HepG2 (cell line): ENCODE results near the gene AIF1. TPM values are rescaled to one million over a fixed set of nuclear protein-coding genes. Genes with fewer than 3 reads are reported as not detected.

Experiments
- CEBPG ChIP-seq: IDR thresholded peaks from 2 replicates; pipeline ENCODE4 v1.6.1; 2016
- E2F1 ChIP-seq: sonication (generic); formaldehyde crosslinking; IDR thresholded peaks from 2 replicates; pipeline ENCODE4 v1.5.0; 2020; ENCODE audit warnings: missing genetic modification reagents
- MBD4 ChIP-seq: IDR thresholded peaks from 2 replicates; pipeline ENCODE4 v1.6.1; 2012; ENCODE audit warnings: low read length, inconsistent platforms, borderline replicate concordance
- THRA ChIP-seq: sonication (generic); formaldehyde crosslinking; IDR thresholded peaks from 2 replicates; pipeline ENCODE4 v1.4.0; 2020; ENCODE audit warnings: missing genetic modification reagents, borderline replicate concordance
- WIZ ChIP-seq: sonication (generic); formaldehyde crosslinking; IDR thresholded peaks from 2 replicates; pipeline ENCODE4 v1.5.1; 2020; ENCODE audit warnings: mild to moderate bottlenecking, missing genetic modification reagents
- polyA plus RNA-seq, 8 experiments: library from polyadenylated mRNA; depleted of rRNA in 3 of 8; stranded (reverse) in 7 of 8; unstranded in 1 of 8; fragments of >200 nt; fragmentation: Illumina TruSeq in 4 of 8; extraction: Trizol in 4 of 8; gene quantifications; 2 replicates each; pipeline versions ENCODE4 v1.2.1 to v1.2.3, GENCODE V29; 2011 to 2016; ENCODE audit warnings: low read depth in 4 of 8, missing spikeins in 1 of 8, mixed read lengths in 1 of 8; ENCODE audit not compliant: insufficient read depth in 1 of 8
- total RNA-seq, 5 experiments: library from RNA; depleted of rRNA; stranded (reverse); fragments of >200 nt; fragmentation: Illumina TruSeq; extraction: Trizol; gene quantifications; 2 replicates each; pipeline ENCODE4 v1.2.3, GENCODE V29; 2016; ENCODE audit warnings: low read depth in 1 of 5
- TF ChIP-seq, protein P1 (sequence below): IDR thresholded peaks from 2 replicates; pipeline ENCODE4 v1.6.1; 2012; ENCODE audit warnings: low read length, improper control_type of control experiment
- TF ChIP-seq, protein P2 (sequence below): sonication (generic); formaldehyde crosslinking; IDR thresholded peaks from 2 replicates; pipeline ENCODE4 v1.9.0; 2021; ENCODE audit warnings: missing genetic modification reagents, mild to moderate bottlenecking, borderline replicate concordance
- TF ChIP-seq, protein P3 (sequence below): sonication (generic); formaldehyde crosslinking; conservative IDR thresholded peaks from 2 replicates; pipeline ENCODE4 v1.5.0; 2020; ENCODE audit warnings: missing genetic modification reagents
- TF ChIP-seq, protein P4 (sequence below), 2 experiments: IDR thresholded peaks; 2 replicates each; pipeline ENCODE4 v1.6.1; 2011 to 2012; ENCODE audit warnings: low read length in 2 of 2, borderline replicate concordance in 1 of 2, low read depth in 1 of 2, mild to moderate bottlenecking in 1 of 2, moderate library complexity in 1 of 2
- TF ChIP-seq, protein P5 (sequence below): sonication (generic); formaldehyde crosslinking; IDR thresholded peaks from 2 replicates; pipeline ENCODE4 v1.4.0; 2020; ENCODE audit warnings: missing genetic modification reagents

Gene AIF1
- total and polyA plus RNA-seq, 2 of the 13 experiments (the other 11 are each of a cell fraction or from before 2014, with no cell fraction given), result 1.5 TPM; not detected in 1

DNA sequence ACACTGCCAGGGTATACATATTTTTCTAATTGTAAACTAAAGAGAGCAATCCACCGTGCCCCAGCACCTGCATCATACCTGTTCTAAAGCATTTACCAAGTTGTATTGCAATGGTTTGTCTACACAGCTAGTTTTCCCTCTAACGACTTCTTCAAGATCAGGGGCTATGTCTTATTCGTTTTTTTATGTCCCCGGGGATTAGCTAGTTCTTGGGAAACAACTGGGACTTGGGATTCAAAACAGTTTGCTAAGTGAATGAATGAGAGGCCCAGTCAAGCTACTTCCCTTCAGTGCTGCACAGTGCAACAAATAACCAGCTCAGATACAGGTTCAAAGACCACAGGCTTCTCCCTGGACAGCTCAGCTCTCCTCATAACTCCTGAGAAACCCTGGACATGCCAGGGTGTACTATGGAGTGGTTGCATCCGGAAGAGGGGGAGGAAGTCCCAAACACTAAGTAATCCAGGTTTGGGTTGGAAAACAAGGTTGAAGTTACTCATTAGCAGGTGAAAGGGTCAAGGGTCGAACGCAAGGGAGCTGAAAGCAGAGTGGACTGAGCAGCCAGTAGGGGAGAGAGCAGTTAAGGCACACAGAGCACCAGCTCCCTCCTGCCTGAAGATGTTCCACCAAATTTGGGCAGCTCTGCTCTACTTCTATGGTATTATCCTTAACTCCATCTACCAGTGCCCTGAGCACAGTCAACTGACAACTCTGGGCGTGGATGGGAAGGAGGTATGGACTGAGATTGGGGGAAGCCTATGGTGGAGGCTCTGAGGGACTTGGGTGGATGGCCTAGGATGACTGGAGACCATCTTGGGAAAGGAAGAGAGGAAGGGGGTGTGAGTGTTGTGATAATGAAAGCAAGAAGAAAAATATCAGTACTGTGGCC, 40.6 kb downstream of the AIF1 start, which contains the start of gene APOM (continued):
- TF ChIP-seq, protein P1, sequence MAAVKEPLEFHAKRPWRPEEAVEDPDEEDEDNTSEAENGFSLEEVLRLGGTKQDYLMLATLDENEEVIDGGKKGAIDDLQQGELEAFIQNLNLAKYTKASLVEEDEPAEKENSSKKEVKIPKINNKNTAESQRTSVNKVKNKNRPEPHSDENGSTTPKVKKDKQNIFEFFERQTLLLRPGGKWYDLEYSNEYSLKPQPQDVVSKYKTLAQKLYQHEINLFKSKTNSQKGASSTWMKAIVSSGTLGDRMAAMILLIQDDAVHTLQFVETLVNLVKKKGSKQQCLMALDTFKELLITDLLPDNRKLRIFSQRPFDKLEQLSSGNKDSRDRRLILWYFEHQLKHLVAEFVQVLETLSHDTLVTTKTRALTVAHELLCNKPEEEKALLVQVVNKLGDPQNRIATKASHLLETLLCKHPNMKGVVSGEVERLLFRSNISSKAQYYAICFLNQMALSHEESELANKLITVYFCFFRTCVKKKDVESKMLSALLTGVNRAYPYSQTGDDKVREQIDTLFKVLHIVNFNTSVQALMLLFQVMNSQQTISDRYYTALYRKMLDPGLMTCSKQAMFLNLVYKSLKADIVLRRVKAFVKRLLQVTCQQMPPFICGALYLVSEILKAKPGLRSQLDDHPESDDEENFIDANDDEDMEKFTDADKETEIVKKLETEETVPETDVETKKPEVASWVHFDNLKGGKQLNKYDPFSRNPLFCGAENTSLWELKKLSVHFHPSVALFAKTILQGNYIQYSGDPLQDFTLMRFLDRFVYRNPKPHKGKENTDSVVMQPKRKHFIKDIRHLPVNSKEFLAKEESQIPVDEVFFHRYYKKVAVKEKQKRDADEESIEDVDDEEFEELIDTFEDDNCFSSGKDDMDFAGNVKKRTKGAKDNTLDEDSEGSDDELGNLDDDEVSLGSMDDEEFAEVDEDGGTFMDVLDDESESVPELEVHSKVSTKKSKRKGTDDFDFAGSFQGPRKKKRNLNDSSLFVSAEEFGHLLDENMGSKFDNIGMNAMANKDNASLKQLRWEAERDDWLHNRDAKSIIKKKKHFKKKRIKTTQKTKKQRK, result no peak
- TF ChIP-seq, protein P2, sequence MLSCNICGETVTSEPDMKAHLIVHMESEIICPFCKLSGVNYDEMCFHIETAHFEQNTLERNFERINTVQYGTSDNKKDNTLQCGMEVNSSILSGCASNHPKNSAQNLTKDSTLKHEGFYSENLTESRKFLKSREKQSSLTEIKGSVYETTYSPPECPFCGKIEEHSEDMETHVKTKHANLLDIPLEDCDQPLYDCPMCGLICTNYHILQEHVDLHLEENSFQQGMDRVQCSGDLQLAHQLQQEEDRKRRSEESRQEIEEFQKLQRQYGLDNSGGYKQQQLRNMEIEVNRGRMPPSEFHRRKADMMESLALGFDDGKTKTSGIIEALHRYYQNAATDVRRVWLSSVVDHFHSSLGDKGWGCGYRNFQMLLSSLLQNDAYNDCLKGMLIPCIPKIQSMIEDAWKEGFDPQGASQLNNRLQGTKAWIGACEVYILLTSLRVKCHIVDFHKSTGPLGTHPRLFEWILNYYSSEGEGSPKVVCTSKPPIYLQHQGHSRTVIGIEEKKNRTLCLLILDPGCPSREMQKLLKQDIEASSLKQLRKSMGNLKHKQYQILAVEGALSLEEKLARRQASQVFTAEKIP (CRISPR knock-in tag), result no peak
- TF ChIP-seq, protein P3, sequence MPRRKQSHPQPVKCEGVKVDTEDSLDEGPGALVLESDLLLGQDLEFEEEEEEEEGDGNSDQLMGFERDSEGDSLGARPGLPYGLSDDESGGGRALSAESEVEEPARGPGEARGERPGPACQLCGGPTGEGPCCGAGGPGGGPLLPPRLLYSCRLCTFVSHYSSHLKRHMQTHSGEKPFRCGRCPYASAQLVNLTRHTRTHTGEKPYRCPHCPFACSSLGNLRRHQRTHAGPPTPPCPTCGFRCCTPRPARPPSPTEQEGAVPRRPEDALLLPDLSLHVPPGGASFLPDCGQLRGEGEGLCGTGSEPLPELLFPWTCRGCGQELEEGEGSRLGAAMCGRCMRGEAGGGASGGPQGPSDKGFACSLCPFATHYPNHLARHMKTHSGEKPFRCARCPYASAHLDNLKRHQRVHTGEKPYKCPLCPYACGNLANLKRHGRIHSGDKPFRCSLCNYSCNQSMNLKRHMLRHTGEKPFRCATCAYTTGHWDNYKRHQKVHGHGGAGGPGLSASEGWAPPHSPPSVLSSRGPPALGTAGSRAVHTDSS (CRISPR knock-in tag), result no peak
- peak; percentile 80; the same call in 1 of the 2 replicates for TF ChIP-seq THRA (CRISPR knock-in tag)
- TF ChIP-seq CEBPG (CRISPR knock-in tag), result peak; percentile 79
- TF ChIP-seq MBD4, result no peak
- TF ChIP-seq, protein P4, sequence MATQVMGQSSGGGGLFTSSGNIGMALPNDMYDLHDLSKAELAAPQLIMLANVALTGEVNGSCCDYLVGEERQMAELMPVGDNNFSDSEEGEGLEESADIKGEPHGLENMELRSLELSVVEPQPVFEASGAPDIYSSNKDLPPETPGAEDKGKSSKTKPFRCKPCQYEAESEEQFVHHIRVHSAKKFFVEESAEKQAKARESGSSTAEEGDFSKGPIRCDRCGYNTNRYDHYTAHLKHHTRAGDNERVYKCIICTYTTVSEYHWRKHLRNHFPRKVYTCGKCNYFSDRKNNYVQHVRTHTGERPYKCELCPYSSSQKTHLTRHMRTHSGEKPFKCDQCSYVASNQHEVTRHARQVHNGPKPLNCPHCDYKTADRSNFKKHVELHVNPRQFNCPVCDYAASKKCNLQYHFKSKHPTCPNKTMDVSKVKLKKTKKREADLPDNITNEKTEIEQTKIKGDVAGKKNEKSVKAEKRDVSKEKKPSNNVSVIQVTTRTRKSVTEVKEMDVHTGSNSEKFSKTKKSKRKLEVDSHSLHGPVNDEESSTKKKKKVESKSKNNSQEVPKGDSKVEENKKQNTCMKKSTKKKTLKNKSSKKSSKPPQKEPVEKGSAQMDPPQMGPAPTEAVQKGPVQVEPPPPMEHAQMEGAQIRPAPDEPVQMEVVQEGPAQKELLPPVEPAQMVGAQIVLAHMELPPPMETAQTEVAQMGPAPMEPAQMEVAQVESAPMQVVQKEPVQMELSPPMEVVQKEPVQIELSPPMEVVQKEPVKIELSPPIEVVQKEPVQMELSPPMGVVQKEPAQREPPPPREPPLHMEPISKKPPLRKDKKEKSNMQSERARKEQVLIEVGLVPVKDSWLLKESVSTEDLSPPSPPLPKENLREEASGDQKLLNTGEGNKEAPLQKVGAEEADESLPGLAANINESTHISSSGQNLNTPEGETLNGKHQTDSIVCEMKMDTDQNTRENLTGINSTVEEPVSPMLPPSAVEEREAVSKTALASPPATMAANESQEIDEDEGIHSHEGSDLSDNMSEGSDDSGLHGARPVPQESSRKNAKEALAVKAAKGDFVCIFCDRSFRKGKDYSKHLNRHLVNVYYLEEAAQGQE (IDR thresholded peaks at IDR 0.05; ENCODE audit: borderline replicate concordance in 1 of 2, low read depth in 1 of 2, low read length in 2 of 2), result peak in 1 of 2 experiments; percentile 82; a peak in 2 of 4 replicates
- TF ChIP-seq, protein P5, sequence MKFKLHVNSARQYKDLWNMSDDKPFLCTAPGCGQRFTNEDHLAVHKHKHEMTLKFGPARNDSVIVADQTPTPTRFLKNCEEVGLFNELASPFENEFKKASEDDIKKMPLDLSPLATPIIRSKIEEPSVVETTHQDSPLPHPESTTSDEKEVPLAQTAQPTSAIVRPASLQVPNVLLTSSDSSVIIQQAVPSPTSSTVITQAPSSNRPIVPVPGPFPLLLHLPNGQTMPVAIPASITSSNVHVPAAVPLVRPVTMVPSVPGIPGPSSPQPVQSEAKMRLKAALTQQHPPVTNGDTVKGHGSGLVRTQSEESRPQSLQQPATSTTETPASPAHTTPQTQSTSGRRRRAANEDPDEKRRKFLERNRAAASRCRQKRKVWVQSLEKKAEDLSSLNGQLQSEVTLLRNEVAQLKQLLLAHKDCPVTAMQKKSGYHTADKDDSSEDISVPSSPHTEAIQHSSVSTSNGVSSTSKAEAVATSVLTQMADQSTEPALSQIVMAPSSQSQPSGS (CRISPR knock-in tag), result peak; percentile 77
- TF ChIP-seq E2F1, result peak; percentile 71
- no peak for TF ChIP-seq WIZ (CRISPR knock-in tag)
